Naive thymus-derived CD4-positive, alpha-beta T cell (primary cell): ENCODE measurements around the gene ETV3. TPM values are rescaled to one million over a fixed set of nuclear protein-coding genes. Genes with fewer than 3 reads are reported as not detected.
"Not testable (repeated sequence)": the region's sequence is repeated elsewhere in the genome, so short reads cannot be mapped to it uniquely, and the experiment has no call there.

Experiments used
- ATAC-seq: fragments of 150-1000 bp; cut with Tn5 transposase; 2 replicates; pipeline ENCODE4 v1.10.0; 2021; ENCODE audit warnings: mild to moderate bottlenecking, moderate library complexity
- CTCF ChIA-PET: fragments of 350-600 bp; sonication (Branson Sonifier 250); formaldehyde crosslinking; loops from one replicate; lab custom pipeline; 2021; ENCODE audit warnings: antibody characterized with exemption; lab: Charles Lee
- POLR2A ChIA-PET: fragments of 350-600 bp; sonication (Branson Sonifier 250); formaldehyde crosslinking; loops from one replicate; lab custom pipeline; 2021; ENCODE audit warnings: antibody characterized with exemption, inconsistent platforms; lab: Charles Lee
- DNase-seq, 9 donors: peaks; one replicate each; pipeline versions ENCODE4 v3.0.0 to v3.0.0-alpha.2; 2020 to 2022; ENCODE audit warnings: mixed read lengths in 1 of 9
- H3K27ac ChIP-seq: one replicate; pipeline ENCODE4 v1.7.0; 2013; ENCODE audit warnings: mild to moderate bottlenecking, low read depth, low read length, moderate library complexity
- H3K27me3 ChIP-seq, 2 donors: one replicate each; pipeline ENCODE4 v1.7.0; 2013; ENCODE audit warnings: low read length in 2 of 2, mild to moderate bottlenecking in 2 of 2, moderate library complexity in 2 of 2; ENCODE audit not compliant: control insufficient read depth in 2 of 2, insufficient read depth in 2 of 2
- H3K36me3 ChIP-seq, 3 experiments: 1 replicate in 2 of 3; 2 replicates in 1 of 3; pipeline ENCODE4 v1.7.0; 2013; ENCODE audit warnings: low read length in 3 of 3, mild to moderate bottlenecking in 3 of 3, moderate library complexity in 1 of 3; ENCODE audit not compliant: insufficient read depth in 3 of 3, control insufficient read depth in 2 of 3
- H3K4me1 ChIP-seq, 2 donors: one replicate each; pipeline ENCODE4 v1.7.0; 2013; ENCODE audit warnings: low read length in 2 of 2, mild to moderate bottlenecking in 2 of 2, moderate library complexity in 1 of 2; ENCODE audit not compliant: control insufficient read depth in 2 of 2, insufficient read depth in 2 of 2
- H3K4me3 ChIP-seq: 2 replicates; pipeline ENCODE4 v1.7.0; 2013; ENCODE audit warnings: mild to moderate bottlenecking, low read length
- H3K9me3 ChIP-seq, 3 experiments: 1 replicate in 2 of 3; 2 replicates in 1 of 3; pipeline ENCODE4 v1.7.0; 2013; ENCODE audit warnings: low read length in 3 of 3; ENCODE audit not compliant: control insufficient read depth in 2 of 3
- H3K27ac Mint-ChIP-seq, 9 donors: one replicate each; pipeline ENCODE4 v1.8.0; 2020 to 2022; ENCODE audit warnings: mixed read lengths in 9 of 9, mild to moderate bottlenecking in 8 of 9, moderate library complexity in 5 of 9, inconsistent platforms in 2 of 9
- H3K27me3 Mint-ChIP-seq, 5 donors: one replicate each; pipeline ENCODE4 v1.8.0; 2021 to 2022; ENCODE audit warnings: mixed read lengths in 5 of 5, mild to moderate bottlenecking in 1 of 5
- H3K36me3 Mint-ChIP-seq, 5 donors: one replicate each; pipeline ENCODE4 v1.8.0; 2020 to 2022; ENCODE audit warnings: mixed read lengths in 5 of 5, mild to moderate bottlenecking in 3 of 5, inconsistent platforms in 1 of 5
- H3K4me1 Mint-ChIP-seq, 7 donors: one replicate each; pipeline ENCODE4 v1.8.0; 2020 to 2022; ENCODE audit warnings: mixed read lengths in 7 of 7, mild to moderate bottlenecking in 3 of 7, inconsistent platforms in 1 of 7
- H3K4me3 Mint-ChIP-seq, 10 donors: one replicate each; pipeline ENCODE4 v1.8.0; 2020 to 2022; ENCODE audit warnings: mild to moderate bottlenecking in 10 of 10, mixed read lengths in 10 of 10, moderate library complexity in 6 of 10, inconsistent platforms in 2 of 10
- H3K9me3 Mint-ChIP-seq, 11 donors: one replicate each; pipeline ENCODE4 v1.8.0; 2020 to 2022; ENCODE audit warnings: mixed read lengths in 11 of 11, mild to moderate bottlenecking in 4 of 11, inconsistent platforms in 1 of 11, moderate library complexity in 1 of 11
- intact Hi-C, 2 donors: fragments of 100-400 bp; cut with micrococcal nuclease; formaldehyde crosslinking; loops; one replicate each; pipeline ENCODE4 v1.15.1; 2023
- polyA plus RNA-seq, 2 donors: library from polyadenylated mRNA; unstranded; fragments of 300-500 nt; fragmentation: Illumina TruSeq; gene quantifications; one replicate each; pipeline ENCODE4 v1.2.3, GENCODE V29; 2021
- total RNA-seq, 6 experiments: library from RNA in 5 of 6; stranded (reverse) in 5 of 6; gene quantifications; 1 replicate in 5 of 6; 2 replicates in 1 of 6; pipeline ENCODE4 v1.2.3 and lab custom pipeline; 2021 to 2026

The ETV3 gene
- total and polyA plus RNA-seq, 7 experiments from 2014 or later: 4.5 to 72.4 (median 32.1) TPM

- POLR2A ChIA-PET, H3K9me3 ChIP-seq, H3K27ac ChIP-seq, ATAC-seq, H3K27me3 ChIP-seq, H3K36me3 Mint-ChIP-seq, H3K4me3 Mint-ChIP-seq, H3K4me3 ChIP-seq, H3K36me3 ChIP-seq, H3K4me1 Mint-ChIP-seq, H3K27ac Mint-ChIP-seq, intact Hi-C loops, H3K9me3 Mint-ChIP-seq, H3K4me1 ChIP-seq, DNase-seq: not testable (repeated sequence)
- CTCF ChIA-PET: interaction anchor here (1.2 kb wide), 1 partner anchor 14 kb away, joined by 4 read pairs; no protein-coding TSS in a partner anchor
- peaks cover 10 to 40% (median 19%) of the 10 kb centered on the region in 5 donors for H3K27me3 Mint-ChIP-seq
Measured at GRCh38 chr1:157172591-157172990, 34.4 kb upstream of the ETV3 start.

GRCh38 chr1:157171903-157172503 is 33.8 kb upstream of the ETV3 start:
- H3K36me3 Mint-ChIP-seq, H3K9me3 Mint-ChIP-seq, POLR2A ChIA-PET, H3K27ac Mint-ChIP-seq, intact Hi-C loops, H3K36me3 ChIP-seq, H3K4me1 Mint-ChIP-seq, H3K27me3 ChIP-seq, H3K4me1 ChIP-seq, H3K4me3 Mint-ChIP-seq, H3K4me3 ChIP-seq, H3K9me3 ChIP-seq, H3K27ac ChIP-seq, DNase-seq: not testable (repeated sequence)
- CTCF ChIA-PET: interaction anchor here (1.2 kb wide), 1 partner anchor 14 kb away, joined by 4 read pairs; no protein-coding TSS in a partner anchor
- peaks cover 10 to 43% (median 18%) of the 10 kb centered on the region in 5 donors for H3K27me3 Mint-ChIP-seq
- ATAC-seq: peak; percentile 39

- Mint-ChIP-seq H3K36me3 (no peaks in the 10 kb centered on the region), H3K27me3 (peaks cover 6 to 33% (median 13%) of the 10 kb centered on the region in 5 donors), H3K9me3 (no peaks in the 10 kb centered on the region), H3K27ac (no peak overlapping the region), H3K4me1 (no peaks in the 10 kb centered on the region), H3K4me3 (no peak overlapping the region)
- H3K36me3 ChIP-seq: no peaks in the 10 kb centered on the region
- ATAC-seq (no peak), DNase-seq (peak in 2 of 9 donors; percentile 7 to 16)
- ChIA-PET CTCF (no interaction called here), POLR2A (no interaction called here)
- H3K4me1 ChIP-seq: no peaks in the 10 kb centered on the region
- no peak overlapping the region for H3K4me3 ChIP-seq
- no peaks in the 10 kb centered on the region for H3K27me3 ChIP-seq
- intact Hi-C loops: no loop called here
- H3K27ac ChIP-seq: no peak overlapping the region
- no peaks in the 10 kb centered on the region for H3K9me3 ChIP-seq
Measured at GRCh38 chr1:157170677-157171515, 32.7 kb upstream of the ETV3 start.

- no peak overlapping the region for H3K4me3 Mint-ChIP-seq
- H3K27me3 Mint-ChIP-seq: peaks cover 10 to 34% (median 17%) of the 10 kb centered on the region in 5 donors
- Histone ChIP-seq H3K4me1 (no peaks in the 10 kb centered on the region), H3K9me3 (no peaks in the 10 kb centered on the region), H3K27me3 (no peaks in the 10 kb centered on the region), H3K36me3 (no peaks in the 10 kb centered on the region), H3K4me3 (no peak overlapping the region), H3K27ac (no peak overlapping the region)
- intact Hi-C loops: no loop called here
- DNase-seq (no peak), ATAC-seq (no peak)
- peaks cover 4 to 9% (median 5%) of the 10 kb centered on the region in 7 donors for H3K4me1 Mint-ChIP-seq
- no peak overlapping the region for H3K27ac Mint-ChIP-seq
- ChIA-PET CTCF (interaction anchor here (1.9 kb wide), 1 partner anchor 12 kb away, joined by 8 read pairs; no protein-coding TSS in a partner anchor), POLR2A (no interaction called here)
- H3K9me3 Mint-ChIP-seq: no peaks in the 10 kb centered on the region
- no peaks in the 10 kb centered on the region for H3K36me3 Mint-ChIP-seq
Measured at GRCh38 chr1:157168015-157168414, 29.8 kb upstream of the ETV3 start.

- H3K27me3 Mint-ChIP-seq: peaks cover 10 to 34% (median 17%) of the 10 kb centered on the region in 5 donors
- no peak overlapping the region for H3K27ac Mint-ChIP-seq
- Histone ChIP-seq H3K4me3 (no peak overlapping the region), H3K9me3 (no peaks in the 10 kb centered on the region), H3K27ac (no peak overlapping the region), H3K27me3 (no peaks in the 10 kb centered on the region), H3K36me3 (no peaks in the 10 kb centered on the region), H3K4me1 (no peaks in the 10 kb centered on the region)
- intact Hi-C loops: no loop called here
- no peaks in the 10 kb centered on the region for H3K9me3 Mint-ChIP-seq
- H3K4me3 Mint-ChIP-seq: no peak overlapping the region
- ChIA-PET CTCF (interaction anchor here (1.9 kb wide), 1 partner anchor 11 kb away, joined by 8 read pairs; no protein-coding TSS in a partner anchor), POLR2A (no interaction called here)
- DNase-seq: no peak
- no peaks in the 10 kb centered on the region for H3K36me3 Mint-ChIP-seq
- H3K4me1 Mint-ChIP-seq: peaks cover 4 to 9% (median 5%) of the 10 kb centered on the region in 7 donors
- ATAC-seq: no peak
Measured at GRCh38 chr1:157167437-157167836, 29.2 kb upstream of the ETV3 start.

- no peaks in the 10 kb centered on the region for H3K9me3 Mint-ChIP-seq
- ChIA-PET POLR2A (no interaction called here), CTCF (interaction anchor here (1.9 kb wide), 1 partner anchor 10 kb away, joined by 8 read pairs; no protein-coding TSS in a partner anchor)
- Histone ChIP-seq H3K27me3 (no peaks in the 10 kb centered on the region), H3K4me3 (no peak overlapping the region), H3K36me3 (no peaks in the 10 kb centered on the region), H3K27ac (no peak overlapping the region), H3K4me1 (no peaks in the 10 kb centered on the region), H3K9me3 (no peaks in the 10 kb centered on the region)
- intact Hi-C loops: no loop called here
- no peak for DNase-seq
- no peak overlapping the region for H3K27ac Mint-ChIP-seq
- peaks cover 8 to 32% (median 15%) of the 10 kb centered on the region in 5 donors for H3K27me3 Mint-ChIP-seq
- peaks cover 4 to 9% (median 5%) of the 10 kb centered on the region in 7 donors for H3K4me1 Mint-ChIP-seq
- ATAC-seq: no peak
- H3K36me3 Mint-ChIP-seq: no peaks in the 10 kb centered on the region
- H3K4me3 Mint-ChIP-seq: no peak overlapping the region
Measured at GRCh38 chr1:157166590-157166989, 28.4 kb upstream of the ETV3 start.
